ENCODE results near the gene OTULIN. TPM values are rescaled to one million over a fixed set of nuclear protein-coding genes. Genes with fewer than 3 reads are reported as not detected.

Gene OTULIN
- total and polyA plus RNA-seq, 2 of the 8 experiments (the other 6 are each of a cell fraction or from before 2014, with no cell fraction given): 5.2 to 34.8 TPM

GRCh38 chr5:14669415-14669814 is 4.9 kb downstream of the OTULIN start (continued):
- no peak for TF ChIP-seq RFX5 (IDR thresholded peaks at IDR 0.05; ENCODE audit: borderline replicate concordance, low read depth, low read length)
- no peak for TF ChIP-seq PHF8 (conservative IDR thresholded peaks at IDR 0.05; ENCODE audit: low read depth, low read length)
